B cell (primary cell): ENCODE results near the gene CHD5. TPM values are rescaled to one million over a fixed set of nuclear protein-coding genes. Genes with fewer than 3 reads are reported as not detected.

Experiments
- ATAC-seq: fragments of 200-7000 bp; cut with Tn5 transposase; one replicate; pipeline ENCODE4 v1.10.0; 2021; ENCODE audit warnings: low read depth, mild to moderate bottlenecking, moderate number of reproducible peaks, moderate library complexity
- CTCF ChIA-PET: fragments of 350-600 bp; sonication (Branson Sonifier 250); formaldehyde crosslinking; loops from one replicate; lab custom pipeline; 2021; ENCODE audit warnings: antibody characterized with exemption, inconsistent platforms; lab: Charles Lee
- POLR2A ChIA-PET: fragments of 350-600 bp; sonication (Branson Sonifier 250); formaldehyde crosslinking; loops from one replicate; lab custom pipeline; 2021; ENCODE audit warnings: antibody characterized with exemption; lab: Charles Lee
- DNase-seq: peaks from one replicate; pipeline ENCODE4 v3.0.0; 2013
- H2AFZ ChIP-seq: 2 replicates; pipeline ENCODE4 v1.6.1; 2012; ENCODE audit warnings: mild to moderate bottlenecking, low read depth, low read length; ENCODE audit not compliant: insufficient read depth, poor library complexity, severe bottlenecking
- H3K27ac ChIP-seq, 2 donors: 1 replicate in 1 of 2; 2 replicates in 1 of 2; pipeline ENCODE4 v1.5.1; 2012 to 2013; ENCODE audit warnings: low read length in 2 of 2, mild to moderate bottlenecking in 2 of 2, moderate library complexity in 1 of 2
- H3K27me3 ChIP-seq, 4 experiments: fragments of 200-600 bp in 1 of 4; sonication (generic) in 1 of 4; replicated peaks in 1 of 4; 1 replicate in 2 of 4; 2 replicates in 2 of 4; pipeline versions ENCODE4 v1.6.1 to v1.7.0; 2013 to 2016; ENCODE audit warnings: low read length in 3 of 4, mild to moderate bottlenecking in 2 of 4, mixed read lengths in 1 of 4, moderate library complexity in 1 of 4; ENCODE audit not compliant: insufficient read depth in 4 of 4, control insufficient read depth in 3 of 4; ENCODE audit errors: control extremely low read depth in 1 of 4
- H3K36me3 ChIP-seq, 2 experiments: replicated peaks in 1 of 2; 1 replicate in 1 of 2; 2 replicates in 1 of 2; pipeline versions ENCODE4 v1.6.1 to v1.7.1; 2013; ENCODE audit warnings: low read length in 1 of 2; ENCODE audit not compliant: insufficient read depth in 2 of 2, control insufficient read depth in 1 of 2; ENCODE audit errors: control extremely low read depth in 1 of 2, extremely low read depth in 1 of 2
- H3K4me1 ChIP-seq, 2 donors: fragments of 200-600 bp in 1 of 2; sonication (generic) in 1 of 2; 1 replicate in 1 of 2; 2 replicates in 1 of 2; pipeline versions ENCODE4 v1.5.1 to v1.6.1; 2013 to 2017; ENCODE audit warnings: low read length in 2 of 2; ENCODE audit not compliant: control insufficient read depth in 2 of 2, insufficient read depth in 2 of 2
- H3K4me2 ChIP-seq: replicated peaks from 2 replicates; pipeline ENCODE3; 2012; ENCODE audit warnings: mild to moderate bottlenecking, low read depth, low read length; ENCODE audit not compliant: poor library complexity, severe bottlenecking
- H3K4me3 ChIP-seq, 5 experiments: fragments of 200-600 bp in 1 of 5; sonication (generic) in 1 of 5; 1 replicate in 3 of 5; 2 replicates in 2 of 5; pipeline versions ENCODE4 v1.5.1 to v1.7.0; 2011 to 2016; ENCODE audit warnings: low read length in 4 of 5, mild to moderate bottlenecking in 4 of 5, low read depth in 2 of 5, control low read depth in 1 of 5, moderate library complexity in 1 of 5; ENCODE audit not compliant: insufficient read depth in 1 of 5; ENCODE audit errors: control extremely low read depth in 1 of 5, extremely low read depth in 1 of 5
- H3K79me2 ChIP-seq: fragments of 200-600 bp; sonication (generic); one replicate; pipeline ENCODE4 v1.6.0; 2016; ENCODE audit warnings: low read length; ENCODE audit not compliant: control insufficient read depth, insufficient read depth
- H3K9ac ChIP-seq: fragments of 200-600 bp; sonication (generic); 2 replicates; pipeline ENCODE4 v1.6.1; 2017; ENCODE audit warnings: mild to moderate bottlenecking, low read length, moderate library complexity
- H3K9me3 ChIP-seq, 3 donors: one replicate each; pipeline versions ENCODE4 v1.6.1 to v1.7.1; 2013; ENCODE audit warnings: low read length in 2 of 3; ENCODE audit not compliant: control insufficient read depth in 2 of 3, insufficient read depth in 1 of 3; ENCODE audit errors: control extremely low read depth in 1 of 3
- H4K20me1 ChIP-seq: 2 replicates; pipeline ENCODE4 v1.6.0; 2012; ENCODE audit warnings: mild to moderate bottlenecking, low read length; ENCODE audit not compliant: insufficient read depth, control insufficient read depth, poor library complexity, severe bottlenecking
- H3K27ac Mint-ChIP-seq: one replicate; pipeline ENCODE4 v1.8.0; 2021; ENCODE audit warnings: mixed read lengths
- H3K27me3 Mint-ChIP-seq: one replicate; pipeline ENCODE4 v1.8.0; 2021; ENCODE audit warnings: mixed read lengths
- H3K4me1 Mint-ChIP-seq: one replicate; pipeline ENCODE4 v1.8.0; 2021; ENCODE audit warnings: mixed read lengths
- H3K4me3 Mint-ChIP-seq: one replicate; pipeline ENCODE4 v1.8.0; 2021; ENCODE audit warnings: mixed read lengths
- H3K9me3 Mint-ChIP-seq: one replicate; pipeline ENCODE4 v1.8.0; 2022; ENCODE audit warnings: mixed read lengths; ENCODE audit not compliant: insufficient read depth
- CTCF ChIP-seq: fragments of 200-600 bp; IDR thresholded peaks from one replicate; pipeline ENCODE4 v1.8.0; 2022; ENCODE audit warnings: antibody characterized with exemption, mild to moderate bottlenecking
- EZH2 ChIP-seq: IDR thresholded peaks from 2 replicates; pipeline ENCODE4 v1.6.1; 2012; ENCODE audit warnings: borderline replicate concordance, low read depth, mild to moderate bottlenecking, moderate library complexity, low read length; ENCODE audit not compliant: insufficient read depth, poor library complexity, severe bottlenecking
- WGBS: methylation state at CpG from one replicate; pipeline ENCODE4 v1.1.5; 2013; ENCODE audit warnings: missing lambda C conversion rate; ENCODE audit not compliant: insufficient coverage; 5-methylcytosine and 5-hydroxymethylcytosine counted together
- intact Hi-C: fragments of 100-400 bp; cut with micrococcal nuclease; formaldehyde crosslinking; loops from one replicate; pipeline ENCODE4 v1.10.0; 2022
- polyA plus RNA-seq: library from polyadenylated mRNA; depleted of rRNA; stranded (reverse); fragments of >200 nt; gene quantifications from 2 replicates; pipeline ENCODE4 v1.2.3, GENCODE V29; 2012
- total RNA-seq, 2 donors: library from RNA; stranded (reverse); fragments of 120-200 nt in 1 of 2; gene quantifications; 1 replicate in 1 of 2; 2 replicates in 1 of 2; pipeline versions ENCODE4 v1.2.3 to v1.2.4, GENCODE V29; 2013 to 2022

The CHD5 gene
- total and polyA plus RNA-seq, 2 donors (not counting 1 experiment from before 2014, with no cell fraction given) = 0.18 to 0.20 TPM

GRCh38 chr1:6143395-6143794, 36.7 kb downstream of the CHD5 start:
- Histone ChIP-seq H3K36me3 (no peaks in the 10 kb centered on the region), H3K4me3 (no peak overlapping the region), H3K27ac (no peak overlapping the region), H3K9me3 (peaks cover 0 to 7% (median 0%) of the 10 kb centered on the region in 3 donors), H3K4me1 (peaks cover 3 to 5% of the 10 kb centered on the region in 2 donors), H3K79me2 (no peaks in the 10 kb centered on the region), H4K20me1 (no peaks in the 10 kb centered on the region), H2AFZ (no peak overlapping the region), H3K9ac (no peak overlapping the region), H3K4me2 (no peak overlapping the region), H3K27me3 (peaks cover 0 to 15% (median 1%) of the 10 kb centered on the region in 4 experiments)
- 81% methylated on average over 4 of the region's 4 CpGs for WGBS
- H3K27ac Mint-ChIP-seq = no peak overlapping the region
- DNase-seq = no peak
- H3K4me3 Mint-ChIP-seq = no peak overlapping the region
- H3K9me3 Mint-ChIP-seq = no peaks in the 10 kb centered on the region
- no peak for ATAC-seq
- CTCF ChIA-PET = no interaction called here
- POLR2A ChIA-PET = no interaction called here
- intact Hi-C loops = no loop called here
- peaks cover 5% of the 10 kb centered on the region for H3K4me1 Mint-ChIP-seq
- peaks cover 14% of the 10 kb centered on the region for H3K27me3 Mint-ChIP-seq
- TF ChIP-seq EZH2 = no peak
- TF ChIP-seq CTCF = no peak

- Histone ChIP-seq H3K4me3 (no peak overlapping the region), H3K4me2 (no peak overlapping the region), H3K36me3 (no peaks in the 10 kb centered on the region), H2AFZ (no peak overlapping the region), H3K27ac (no peak overlapping the region), H3K9me3 (peaks cover 0 to 3% (median 0%) of the 10 kb centered on the region in 3 donors), H4K20me1 (no peaks in the 10 kb centered on the region), H3K27me3 (peaks cover 0 to 8% (median 0%) of the 10 kb centered on the region in 4 experiments), H3K4me1 (no peaks in the 10 kb centered on the region), H3K9ac (no peak overlapping the region), H3K79me2 (no peaks in the 10 kb centered on the region)
- ChIA-PET POLR2A (no interaction called here), CTCF (no interaction called here)
- H3K27me3 Mint-ChIP-seq = peaks cover 8% of the 10 kb centered on the region
- 90% methylated on average over 4 of the region's 4 CpGs for WGBS
- H3K4me1 Mint-ChIP-seq = no peaks in the 10 kb centered on the region
- H3K9me3 Mint-ChIP-seq = no peaks in the 10 kb centered on the region
- TF ChIP-seq CTCF (no peak), EZH2 (no peak)
- ATAC-seq = no peak
- intact Hi-C loops = no loop called here
- H3K4me3 Mint-ChIP-seq = no peak overlapping the region
- no peak overlapping the region for H3K27ac Mint-ChIP-seq
- no peak for DNase-seq
Observed at GRCh38 chr1:6142734-6143133, 37.4 kb downstream of the CHD5 start.
